Gastroesophageal sphincter (tissue), 3 donors: ENCODE data around the gene PARP16.

ENCODE experiments used
- EP300 ChIP-seq: sonication (generic); formaldehyde crosslinking; IDR thresholded peaks from one replicate; pipeline ENCODE4 v1.6.1; 2017; ENCODE audit warnings: antibody characterized with exemption, mild to moderate bottlenecking
- TF ChIP-seq, protein P1 (sequence below), 4 experiments: fragments of 200-600 bp in 2 of 4; fragments of 450-650 bp in 2 of 4; sonication (generic) in 1 of 4; IDR thresholded peaks; one replicate each; pipeline ENCODE4 v1.5.1; 2017 to 2019; ENCODE audit warnings: antibody characterized with exemption in 4 of 4, mild to moderate bottlenecking in 2 of 4, moderate library complexity in 2 of 4

- TF ChIP-seq, protein P1, sequence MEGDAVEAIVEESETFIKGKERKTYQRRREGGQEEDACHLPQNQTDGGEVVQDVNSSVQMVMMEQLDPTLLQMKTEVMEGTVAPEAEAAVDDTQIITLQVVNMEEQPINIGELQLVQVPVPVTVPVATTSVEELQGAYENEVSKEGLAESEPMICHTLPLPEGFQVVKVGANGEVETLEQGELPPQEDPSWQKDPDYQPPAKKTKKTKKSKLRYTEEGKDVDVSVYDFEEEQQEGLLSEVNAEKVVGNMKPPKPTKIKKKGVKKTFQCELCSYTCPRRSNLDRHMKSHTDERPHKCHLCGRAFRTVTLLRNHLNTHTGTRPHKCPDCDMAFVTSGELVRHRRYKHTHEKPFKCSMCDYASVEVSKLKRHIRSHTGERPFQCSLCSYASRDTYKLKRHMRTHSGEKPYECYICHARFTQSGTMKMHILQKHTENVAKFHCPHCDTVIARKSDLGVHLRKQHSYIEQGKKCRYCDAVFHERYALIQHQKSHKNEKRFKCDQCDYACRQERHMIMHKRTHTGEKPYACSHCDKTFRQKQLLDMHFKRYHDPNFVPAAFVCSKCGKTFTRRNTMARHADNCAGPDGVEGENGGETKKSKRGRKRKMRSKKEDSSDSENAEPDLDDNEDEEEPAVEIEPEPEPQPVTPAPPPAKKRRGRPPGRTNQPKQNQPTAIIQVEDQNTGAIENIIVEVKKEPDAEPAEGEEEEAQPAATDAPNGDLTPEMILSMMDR (IDR thresholded peaks at IDR 0.05): no peak
- no peak for TF ChIP-seq EP300
Observed at GRCh38 chr15:65215496-65215895, 71.2 kb downstream of the PARP16 start.
